Vagina (tissue), 2 donors: ENCODE measurements around the gene GRM8. TPM values are rescaled to one million over a fixed set of nuclear protein-coding genes. Genes with fewer than 3 reads are reported as not detected.

Experiments used
- DNase-seq, 2 donors: peaks; one replicate each; pipeline ENCODE4 v3.0.0-alpha.2; 2017; ENCODE audit errors: extremely low spot score in 2 of 2
- H3K27ac ChIP-seq: fragments of 200-600 bp; sonication (generic); one replicate; pipeline ENCODE4 v1.5.1; 2019
- H3K27me3 ChIP-seq: fragments of 200-600 bp; sonication (generic); one replicate; pipeline ENCODE4 v1.5.1; 2019
- H3K36me3 ChIP-seq, 2 donors: fragments of 200-600 bp; sonication (generic); one replicate each; pipeline ENCODE4 v1.5.1; 2017 to 2019
- H3K4me1 ChIP-seq: fragments of 200-600 bp; sonication (generic); one replicate; pipeline ENCODE4 v1.5.1; 2019
- H3K4me3 ChIP-seq, 2 donors: fragments of 200-600 bp; sonication (generic); 1 replicate in 1 of 2; 2 replicates in 1 of 2; pipeline ENCODE4 v1.5.1; 2016 to 2019
- H3K9me3 ChIP-seq: fragments of 200-600 bp; sonication (generic); one replicate; pipeline ENCODE4 v1.5.1; 2019
- CTCF ChIP-seq, 3 experiments: fragments of 450-650 bp in 2 of 3; fragments of 200-600 bp in 1 of 3; sonication (generic) in 1 of 3; IDR thresholded peaks; one replicate each; pipeline ENCODE4 v1.5.1; 2017 to 2019; ENCODE audit warnings: antibody characterized with exemption in 3 of 3, mild to moderate bottlenecking in 2 of 3, moderate library complexity in 2 of 3
- POLR2A ChIP-seq, 2 donors: fragments of 450-650 bp; IDR thresholded peaks; one replicate each; pipeline ENCODE4 v1.6.1; 2017; ENCODE audit warnings: antibody characterized with exemption in 2 of 2, mild to moderate bottlenecking in 2 of 2, moderate library complexity in 2 of 2
- POLR2AphosphoS5 ChIP-seq, 2 donors: sonication (generic); formaldehyde crosslinking; IDR thresholded peaks; one replicate each; pipeline ENCODE4 v1.9.0; 2017; ENCODE audit warnings: antibody characterized with exemption in 2 of 2, mild to moderate bottlenecking in 2 of 2, low read depth in 1 of 2; ENCODE audit not compliant: insufficient read depth in 1 of 2
- intact Hi-C: fragments of 100-400 bp; cut with DNase I; formaldehyde crosslinking; loops from one replicate; pipeline ENCODE4 v1.15.1; 2023
- total RNA-seq: library from RNA; depleted of rRNA; stranded (reverse); fragments of >200 nt; gene quantifications from one replicate; pipeline ENCODE4 v1.2.3, GENCODE V29; 2016

GRM8 gene
- total RNA-seq, 1 donor from 2014 or later: not detected

GRCh38 chr7:126495001-126495400 lies 757.7 kb downstream of the GRM8 start:
- no peaks in the 10 kb centered on the region for H3K36me3 ChIP-seq
- H3K4me1 ChIP-seq: no peaks in the 10 kb centered on the region
- no peak for DNase-seq
- H3K4me3 ChIP-seq: no peak overlapping the region
- no peaks in the 10 kb centered on the region for H3K27me3 ChIP-seq
- no peaks in the 10 kb centered on the region for H3K9me3 ChIP-seq
- intact Hi-C loops: no loop called here
- no peak overlapping the region for H3K27ac ChIP-seq
- no peak for TF ChIP-seq CTCF (IDR thresholded peaks at IDR 0.05)
- no peak for TF ChIP-seq POLR2AphosphoS5 (IDR thresholded peaks at IDR 0.05; ENCODE audit: insufficient read depth in 1 of 2, low read depth in 1 of 2)
- no peak for TF ChIP-seq POLR2A (IDR thresholded peaks at IDR 0.05)

- no peak for TF ChIP-seq POLR2AphosphoS5 (IDR thresholded peaks at IDR 0.05; ENCODE audit: insufficient read depth in 1 of 2, low read depth in 1 of 2)
- no peak for TF ChIP-seq CTCF (IDR thresholded peaks at IDR 0.05)
- TF ChIP-seq POLR2A (IDR thresholded peaks at IDR 0.05): no peak
- no peaks in the 10 kb centered on the region for H3K27me3 ChIP-seq
- no peak overlapping the region for H3K4me3 ChIP-seq
- DNase-seq: no peak
- H3K4me1 ChIP-seq: no peaks in the 10 kb centered on the region
- H3K36me3 ChIP-seq: no peaks in the 10 kb centered on the region
- intact Hi-C loops: no loop called here
- no peaks in the 10 kb centered on the region for H3K9me3 ChIP-seq
- no peak overlapping the region for H3K27ac ChIP-seq
Observed at GRCh38 chr7:126493801-126494200, 758.9 kb downstream of the GRM8 start.

GRCh38 chr7:126489874-126490273 lies 762.9 kb downstream of the GRM8 start:
- Histone ChIP-seq H3K36me3 (no peaks in the 10 kb centered on the region), H3K4me3 (no peak overlapping the region), H3K9me3 (no peaks in the 10 kb centered on the region), H3K27ac (no peak overlapping the region), H3K27me3 (no peaks in the 10 kb centered on the region), H3K4me1 (no peaks in the 10 kb centered on the region)
- TF ChIP-seq POLR2A (IDR thresholded peaks at IDR 0.05): no peak
- TF ChIP-seq POLR2AphosphoS5 (IDR thresholded peaks at IDR 0.05; ENCODE audit: insufficient read depth in 1 of 2, low read depth in 1 of 2): no peak
- no peak for TF ChIP-seq CTCF (IDR thresholded peaks at IDR 0.05)
- intact Hi-C loops: no loop called here
- no peak for DNase-seq

- H3K4me3 ChIP-seq: no peak overlapping the region
- H3K4me1 ChIP-seq: no peaks in the 10 kb centered on the region
Observed at GRCh38 chr7:126487728-126488442, 764.9 kb downstream of the GRM8 start.

More at GRCh38 chr7:126487728-126488442, 764.9 kb downstream of the GRM8 start:
- H3K27ac ChIP-seq: no peak overlapping the region
- DNase-seq: no peak
- no peak for TF ChIP-seq CTCF (IDR thresholded peaks at IDR 0.05)
- TF ChIP-seq POLR2AphosphoS5 (IDR thresholded peaks at IDR 0.05; ENCODE audit: insufficient read depth in 1 of 2, low read depth in 1 of 2): no peak
- no peak for TF ChIP-seq POLR2A (IDR thresholded peaks at IDR 0.05)
- H3K27me3 ChIP-seq: no peaks in the 10 kb centered on the region
- no peaks in the 10 kb centered on the region for H3K36me3 ChIP-seq
- H3K9me3 ChIP-seq: no peaks in the 10 kb centered on the region
- intact Hi-C loops: no loop called here
